CD4-positive, CD25-positive, alpha-beta regulatory T cell (primary cell): ENCODE results near the gene ACOD1. TPM values are rescaled to one million over a fixed set of nuclear protein-coding genes. Genes with fewer than 3 reads are reported as not detected.

Experiments
- ATAC-seq, 2 donors: fragments of 150-1000 bp; cut with Tn5 transposase; one replicate each; pipeline ENCODE4 v1.10.0; 2021; ENCODE audit warnings: low read depth in 2 of 2, moderate number of reproducible peaks in 2 of 2, moderate library complexity in 1 of 2
- DNase-seq, 3 donors: peaks; one replicate each; pipeline versions ENCODE4 v3.0.0 to v3.0.0-alpha.2; 2012 to 2022; ENCODE audit warnings: mixed read lengths in 1 of 3
- H3K27ac ChIP-seq: one replicate; pipeline ENCODE4 v1.7.0; 2013; ENCODE audit warnings: mild to moderate bottlenecking, low read length; ENCODE audit not compliant: insufficient read depth, poor library complexity, severe bottlenecking
- H3K27me3 ChIP-seq: one replicate; pipeline ENCODE4 v1.7.0; 2013; ENCODE audit warnings: low read length; ENCODE audit not compliant: control insufficient read depth, insufficient read depth
- H3K36me3 ChIP-seq: one replicate; pipeline ENCODE4 v1.7.0; 2013; ENCODE audit warnings: mild to moderate bottlenecking, low read length, moderate library complexity; ENCODE audit not compliant: control insufficient read depth, insufficient read depth
- H3K4me1 ChIP-seq: 2 replicates; pipeline ENCODE4 v1.7.0; 2013; ENCODE audit warnings: mild to moderate bottlenecking, low read length; ENCODE audit not compliant: insufficient read depth, control insufficient read depth, poor library complexity, severe bottlenecking
- H3K4me3 ChIP-seq: one replicate; pipeline ENCODE4 v1.7.0; 2013; ENCODE audit warnings: low read depth, mild to moderate bottlenecking, low read length, moderate library complexity
- H3K9me3 ChIP-seq, 2 experiments: 1 replicate in 1 of 2; 2 replicates in 1 of 2; pipeline ENCODE4 v1.7.0; 2013; ENCODE audit warnings: low read length in 2 of 2, mild to moderate bottlenecking in 1 of 2, moderate library complexity in 1 of 2; ENCODE audit not compliant: control insufficient read depth in 2 of 2
- H3K27ac Mint-ChIP-seq, 3 donors: one replicate each; pipeline ENCODE4 v1.8.0; 2020 to 2022; ENCODE audit warnings: mild to moderate bottlenecking in 3 of 3, mixed read lengths in 3 of 3, moderate library complexity in 2 of 3
- H3K27me3 Mint-ChIP-seq: one replicate; pipeline ENCODE4 v1.8.0; 2022; ENCODE audit warnings: mild to moderate bottlenecking, mixed read lengths
- H3K36me3 Mint-ChIP-seq: one replicate; pipeline ENCODE4 v1.8.0; 2020; ENCODE audit warnings: mixed read lengths
- H3K4me1 Mint-ChIP-seq, 4 donors: one replicate each; pipeline ENCODE4 v1.8.0; 2020 to 2022; ENCODE audit warnings: mixed read lengths in 4 of 4, mild to moderate bottlenecking in 1 of 4
- H3K4me3 Mint-ChIP-seq, 4 donors: one replicate each; pipeline ENCODE4 v1.8.0; 2020 to 2022; ENCODE audit warnings: mild to moderate bottlenecking in 4 of 4, mixed read lengths in 4 of 4, moderate library complexity in 3 of 4
- H3K9me3 Mint-ChIP-seq, 7 donors: one replicate each; pipeline ENCODE4 v1.8.0; 2020 to 2022; ENCODE audit warnings: mixed read lengths in 7 of 7, mild to moderate bottlenecking in 3 of 7, moderate library complexity in 2 of 7
- polyA plus RNA-seq, 4 donors: library from polyadenylated mRNA; unstranded; fragments of 300-500 nt; fragmentation: Illumina TruSeq; gene quantifications; one replicate each; pipeline ENCODE4 v1.2.3, GENCODE V29; 2021
- total RNA-seq: library from RNA; stranded (reverse); gene quantifications from one replicate; pipeline ENCODE4 v1.2.3, GENCODE V29; 2022

Gene ACOD1
- total and polyA plus RNA-seq, 5 donors from 2014 or later: not detected

DNA sequence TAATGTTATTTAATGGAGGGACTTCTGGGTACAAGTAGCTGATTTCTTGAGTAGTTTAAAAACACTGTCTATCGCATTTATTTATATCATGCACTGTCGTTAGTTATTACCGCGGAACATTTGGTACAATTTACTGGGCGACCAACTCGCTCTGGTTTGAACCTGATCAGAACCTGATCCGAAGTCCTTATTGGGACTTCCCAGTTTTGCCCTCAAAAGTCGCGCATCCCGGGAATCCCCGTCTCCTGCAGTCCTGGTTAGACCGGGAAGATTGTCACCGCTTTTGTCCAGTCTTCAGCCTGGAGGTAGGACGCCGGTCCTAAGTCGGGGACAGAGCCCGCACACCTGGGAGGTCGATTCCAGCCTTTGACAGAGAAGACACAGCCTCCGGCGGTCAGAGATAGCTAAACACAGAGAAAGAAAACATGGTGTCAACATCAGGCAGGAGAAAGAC, 44.3 kb downstream of the ACOD1 start:
- Mint-ChIP-seq H3K27me3 (no peaks in the 10 kb centered on the region), H3K27ac (peak overlapping the region; percentile 98 to 100 (median 99)), H3K36me3 (peaks cover 12% of the 10 kb centered on the region), H3K4me3 (peak overlapping the region; percentile 90 to 98 (median 95)), H3K4me1 (peaks cover 7 to 61% (median 37%) of the 10 kb centered on the region in 4 donors), H3K9me3 (no peaks in the 10 kb centered on the region)
- DNase-seq (no peak), ATAC-seq (no peak)
- H3K9me3 ChIP-seq: no peaks in the 10 kb centered on the region
- peaks cover 9% of the 10 kb centered on the region for H3K36me3 ChIP-seq
- H3K27me3 ChIP-seq: no peaks in the 10 kb centered on the region
- peak overlapping the region; percentile 99 for H3K4me3 ChIP-seq
- H3K4me1 ChIP-seq: peaks cover 28% of the 10 kb centered on the region
- peak overlapping the region; percentile 99 for H3K27ac ChIP-seq

DNA sequence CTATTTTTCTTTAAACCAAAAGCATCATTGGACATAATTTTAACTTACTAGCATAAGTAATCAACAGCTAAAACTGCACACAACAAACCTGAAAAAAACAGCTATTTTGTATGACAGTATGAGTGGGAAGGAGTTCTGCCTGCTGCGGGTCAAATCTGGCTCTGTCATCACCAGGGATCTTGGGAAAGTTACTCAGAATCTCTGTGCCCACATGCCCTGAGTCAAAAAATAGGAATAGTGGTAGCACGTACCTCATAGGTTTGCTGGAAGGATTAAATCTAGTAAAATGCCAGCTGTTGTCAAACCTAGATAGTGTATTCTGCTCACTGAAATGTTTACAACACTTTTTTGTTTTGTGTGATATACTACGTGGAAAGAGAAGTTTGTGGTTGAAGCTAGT, 44.7 kb downstream of the ACOD1 start:
- no peaks in the 10 kb centered on the region for H3K27me3 ChIP-seq
- H3K9me3 Mint-ChIP-seq: no peaks in the 10 kb centered on the region
- H3K4me3 Mint-ChIP-seq: peak overlapping the region; percentile 90 to 98 (median 95)
- peaks cover 9 to 63% (median 38%) of the 10 kb centered on the region in 4 donors for H3K4me1 Mint-ChIP-seq
- H3K27ac Mint-ChIP-seq: peak overlapping the region; percentile 98 to 100 (median 99)
- H3K27ac ChIP-seq: peak overlapping the region; percentile 99
- H3K4me3 ChIP-seq: peak overlapping the region; percentile 99
- no peak for ATAC-seq
- peaks cover 28% of the 10 kb centered on the region for H3K4me1 ChIP-seq
- no peaks in the 10 kb centered on the region for H3K27me3 Mint-ChIP-seq
- no peak for DNase-seq
- peaks cover 14% of the 10 kb centered on the region for H3K36me3 ChIP-seq
- no peaks in the 10 kb centered on the region for H3K9me3 ChIP-seq
- peaks cover 12% of the 10 kb centered on the region for H3K36me3 Mint-ChIP-seq

DNA sequence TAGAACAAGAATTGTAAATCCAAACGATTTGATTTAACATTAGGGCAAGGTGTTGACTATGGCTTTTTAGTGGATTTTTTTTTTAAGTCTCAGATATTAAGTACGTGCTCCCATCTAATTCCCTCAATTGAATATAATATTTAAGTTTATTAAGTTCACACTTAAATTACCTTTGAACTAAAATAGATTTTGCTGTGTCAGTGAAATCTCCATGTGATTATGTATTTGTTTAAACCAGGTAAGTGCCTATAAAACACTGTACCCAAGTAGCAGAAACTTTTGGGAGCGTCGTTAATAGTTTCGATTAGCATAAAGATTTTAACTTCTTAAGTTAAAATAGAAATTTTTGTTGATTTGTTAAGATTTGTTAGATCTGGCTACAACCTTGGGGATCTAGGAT, 45.2 kb downstream of the ACOD1 start:
- Histone ChIP-seq H3K27ac (peak overlapping the region; percentile 99), H3K9me3 (no peaks in the 10 kb centered on the region), H3K4me3 (peak overlapping the region; percentile 99), H3K27me3 (no peaks in the 10 kb centered on the region), H3K4me1 (peaks cover 28% of the 10 kb centered on the region), H3K36me3 (peaks cover 18% of the 10 kb centered on the region)
- no peak for ATAC-seq
- DNase-seq: no peak
- Mint-ChIP-seq H3K9me3 (no peaks in the 10 kb centered on the region), H3K4me1 (peaks cover 14 to 68% (median 43%) of the 10 kb centered on the region in 4 donors), H3K27ac (peak overlapping the region; percentile 98 to 100 (median 99)), H3K4me3 (peak overlapping the region; percentile 90 to 98 (median 95)), H3K36me3 (peaks cover 17% of the 10 kb centered on the region), H3K27me3 (no peaks in the 10 kb centered on the region)

DNA sequence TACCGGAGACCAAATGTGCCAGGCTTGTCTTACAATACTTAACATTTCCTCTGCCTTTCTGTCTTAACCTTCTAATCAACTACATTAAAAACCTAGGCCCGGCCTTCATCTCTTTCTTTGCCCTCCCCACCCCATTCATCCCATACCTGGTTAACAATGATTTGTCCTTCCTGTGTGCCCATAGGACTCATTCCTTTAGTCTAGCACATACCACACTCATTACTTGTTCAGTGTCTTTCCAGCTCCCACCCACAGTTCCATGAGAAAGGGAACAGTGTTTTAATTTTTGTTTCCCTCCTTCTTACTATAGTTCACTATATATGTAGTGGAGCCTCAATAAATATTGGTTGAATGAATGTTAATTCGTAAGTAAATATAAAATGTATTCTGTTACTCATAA, 46.0 kb downstream of the ACOD1 start:
- no peaks in the 10 kb centered on the region for H3K9me3 ChIP-seq
- peaks cover 16 to 72% (median 51%) of the 10 kb centered on the region in 4 donors for H3K4me1 Mint-ChIP-seq
- H3K36me3 ChIP-seq: peaks cover 26% of the 10 kb centered on the region
- H3K4me3 ChIP-seq: peak overlapping the region; percentile 99
- ATAC-seq: no peak
- H3K36me3 Mint-ChIP-seq: peaks cover 25% of the 10 kb centered on the region
- H3K27me3 ChIP-seq: no peaks in the 10 kb centered on the region
- DNase-seq: no peak
- no peaks in the 10 kb centered on the region for H3K27me3 Mint-ChIP-seq
- peak overlapping the region; percentile 90 to 98 (median 95) for H3K4me3 Mint-ChIP-seq
- H3K27ac Mint-ChIP-seq: peak overlapping the region; percentile 67 to 99 (median 67)
- H3K4me1 ChIP-seq: peaks cover 28% of the 10 kb centered on the region
- H3K9me3 Mint-ChIP-seq: no peaks in the 10 kb centered on the region
- H3K27ac ChIP-seq: no peak overlapping the region

DNA sequence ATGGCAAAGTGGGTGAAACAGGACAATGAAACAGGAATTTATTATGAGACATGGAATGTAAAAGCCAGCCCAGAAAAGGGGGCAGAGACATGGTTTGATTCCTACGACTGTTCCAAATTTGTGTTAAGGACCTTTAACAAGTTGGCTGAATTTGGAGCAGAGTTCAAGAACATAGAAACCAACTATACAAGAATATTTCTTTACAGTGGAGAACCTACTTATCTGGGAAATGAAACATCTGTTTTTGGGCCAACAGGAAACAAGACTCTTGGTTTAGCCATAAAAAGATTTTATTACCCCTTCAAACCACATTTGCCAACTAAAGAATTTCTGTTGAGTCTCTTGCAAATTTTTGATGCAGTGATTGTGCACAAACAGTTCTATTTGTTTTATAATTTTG, 52.2 kb downstream of the ACOD1 start:
- Histone ChIP-seq H3K9me3 (no peaks in the 10 kb centered on the region), H3K27ac (no peak overlapping the region), H3K27me3 (no peaks in the 10 kb centered on the region), H3K4me3 (no peak overlapping the region), H3K4me1 (peaks cover 22% of the 10 kb centered on the region), H3K36me3 (peaks cover 53% of the 10 kb centered on the region)
- DNase-seq (no peak), ATAC-seq (no peak)
- peaks cover 41 to 61% (median 55%) of the 10 kb centered on the region in 4 donors for H3K4me1 Mint-ChIP-seq
- peaks cover 37% of the 10 kb centered on the region for H3K36me3 Mint-ChIP-seq
- H3K4me3 Mint-ChIP-seq: no peak overlapping the region
- no peaks in the 10 kb centered on the region for H3K9me3 Mint-ChIP-seq
- no peaks in the 10 kb centered on the region for H3K27me3 Mint-ChIP-seq
- H3K27ac Mint-ChIP-seq: peak overlapping the region in 1 of 3 donors; percentile 96

DNA sequence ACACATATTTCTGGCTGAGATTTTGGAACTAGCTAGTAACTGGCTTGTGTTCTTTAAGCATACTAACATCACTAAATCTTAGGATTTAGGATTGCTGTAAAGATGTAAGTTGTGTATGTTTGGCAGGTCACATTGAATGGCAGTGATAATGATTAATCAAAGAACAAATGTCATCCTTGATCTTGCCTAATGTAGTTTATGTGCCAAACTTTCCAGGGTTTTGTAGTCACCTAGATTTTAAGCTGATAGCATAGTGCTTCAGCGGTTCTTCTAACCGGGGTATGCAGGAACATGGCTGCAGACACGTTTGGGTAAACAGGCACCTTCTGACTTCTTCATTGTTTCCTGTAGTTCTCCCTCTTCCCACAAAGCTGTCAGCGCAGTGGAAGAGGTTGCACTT, 53.2 kb downstream of the ACOD1 start:
- H3K27me3 Mint-ChIP-seq: no peaks in the 10 kb centered on the region
- no peaks in the 10 kb centered on the region for H3K9me3 Mint-ChIP-seq
- H3K4me3 ChIP-seq: peak overlapping the region; percentile 60
- ATAC-seq: peak; percentile 22 to 23
- peaks cover 45 to 59% (median 55%) of the 10 kb centered on the region in 4 donors for H3K4me1 Mint-ChIP-seq
- peaks cover 20% of the 10 kb centered on the region for H3K4me1 ChIP-seq
- peaks cover 28% of the 10 kb centered on the region for H3K36me3 Mint-ChIP-seq
- H3K27ac Mint-ChIP-seq: peak overlapping the region; percentile 84 to 96 (median 86)
- H3K9me3 ChIP-seq: no peaks in the 10 kb centered on the region
- no peaks in the 10 kb centered on the region for H3K27me3 ChIP-seq
- H3K36me3 ChIP-seq: peaks cover 57% of the 10 kb centered on the region
- peak overlapping the region; percentile 15 to 58 (median 46) for H3K4me3 Mint-ChIP-seq
- no peak for DNase-seq
- H3K27ac ChIP-seq: peak overlapping the region; percentile 70

DNA sequence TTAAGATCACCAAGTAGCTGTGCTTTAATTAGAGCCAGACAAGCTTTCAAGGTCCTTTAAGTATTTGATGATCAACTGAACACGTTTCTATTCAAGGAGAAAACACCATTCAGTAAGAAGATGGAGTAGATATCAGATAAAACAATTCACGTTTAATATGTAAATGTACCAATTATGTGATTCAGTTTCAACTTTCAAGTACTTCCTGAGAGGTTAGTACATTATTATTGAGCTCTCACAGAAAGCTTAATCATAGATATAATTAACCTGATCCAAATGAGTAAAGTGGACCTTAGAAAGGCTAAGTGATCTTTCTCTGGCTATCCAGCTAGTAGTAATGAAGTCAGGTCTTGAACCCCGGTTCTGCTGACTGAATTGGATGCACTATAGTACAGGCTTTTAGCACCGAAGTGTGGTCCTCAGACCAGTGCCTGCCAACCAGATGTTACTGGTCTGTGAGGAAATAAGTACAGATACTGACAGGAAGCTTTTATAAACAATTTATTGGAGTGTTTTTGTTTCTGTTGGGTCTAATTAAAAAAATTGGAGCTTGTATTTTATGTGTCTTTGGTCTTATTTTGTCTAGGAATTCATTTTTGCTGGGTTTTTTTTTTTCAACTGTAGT, 53.8 kb downstream of the ACOD1 start:
- peaks cover 20% of the 10 kb centered on the region for H3K4me1 ChIP-seq
- no peaks in the 10 kb centered on the region for H3K27me3 ChIP-seq
- ATAC-seq (peak; percentile 54 to 60), DNase-seq (no peak)
- peaks cover 61% of the 10 kb centered on the region for H3K36me3 ChIP-seq
- peak overlapping the region; percentile 84 to 96 (median 86) for H3K27ac Mint-ChIP-seq
- H3K4me1 Mint-ChIP-seq: peaks cover 46 to 61% (median 56%) of the 10 kb centered on the region in 4 donors
- H3K36me3 Mint-ChIP-seq: peaks cover 27% of the 10 kb centered on the region
- H3K9me3 ChIP-seq: no peaks in the 10 kb centered on the region
- H3K27ac ChIP-seq: peak overlapping the region; percentile 70
- H3K4me3 ChIP-seq: peak overlapping the region; percentile 60
- H3K27me3 Mint-ChIP-seq: no peaks in the 10 kb centered on the region
- no peaks in the 10 kb centered on the region for H3K9me3 Mint-ChIP-seq
- H3K4me3 Mint-ChIP-seq: peak overlapping the region; percentile 39 to 58 (median 55)
